ENCODE results near the gene ACKR4. TPM values are rescaled to one million over a fixed set of nuclear protein-coding genes. Genes with fewer than 3 reads are reported as not detected.
A peak's percentile ranks its signal among the peaks of the same experiment; 100 is the strongest.

The ACKR4 gene
- total RNA-seq = 1 to 10 TPM in 1 of 4 donors, under 1 TPM in 3; 0.42 to 2.2 (median 0.84) TPM

DNA sequence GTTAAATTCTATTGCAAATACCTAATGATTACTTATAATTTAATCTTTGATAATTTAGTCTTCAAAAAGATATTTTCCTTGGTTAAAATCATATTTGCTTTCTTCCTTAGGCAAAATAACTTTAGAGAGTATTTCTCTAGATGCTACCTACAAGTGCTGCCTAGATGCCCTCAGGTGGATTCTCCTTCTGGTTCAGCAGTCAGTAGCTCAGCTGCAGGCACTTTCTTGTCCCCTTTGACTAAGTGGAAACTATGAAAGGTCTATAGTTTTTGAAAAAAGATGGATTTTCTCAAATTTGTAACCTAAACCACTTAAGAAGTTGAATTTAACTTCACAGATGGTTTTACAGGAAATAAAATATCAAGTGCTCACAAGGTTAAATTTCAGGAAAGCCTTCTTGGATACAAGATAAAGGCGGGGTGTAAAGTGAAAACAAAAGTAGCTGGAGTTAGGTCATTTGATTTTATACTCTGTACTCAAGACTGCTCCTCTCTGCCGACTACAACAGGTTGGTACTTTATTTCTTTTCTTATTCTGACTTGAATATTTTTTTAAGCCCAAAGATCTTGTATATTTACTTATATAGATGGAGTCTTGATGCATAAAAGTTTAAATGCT lies at the start of gene ACKR4:
ACKR4 (plus strand) TSS at position 455 of the 618 bp plus-strand sequence. CDS start 3,128 bp downstream, outside the sequence.
- Histone ChIP-seq H3K9me3 (no peaks in the 10 kb centered on the region), H3K36me3 (peaks cover 0 to 27% (median 14%) of the 10 kb centered on the region in 4 donors), H3K4me1 (peaks cover 0 to 12% (median 0%) of the 10 kb centered on the region in 4 donors), H3K4me3 (peak within 1 kb of the TSS; percentile 6 to 19 (median 12)), H3K27ac (replicated peaks in 1 of 4) (no peak within 1 kb of the TSS), H3K27me3 (no peaks in the 10 kb centered on the region)
- 49% methylated on average over 2 of the region's 2 CpGs for WGBS
- TF ChIP-seq EP300 (IDR thresholded peaks at IDR 0.05) = no peak
- no peak for TF ChIP-seq POLR2A (IDR thresholded peaks at IDR 0.05; ENCODE audit: low read depth)
- no peak for TF ChIP-seq POLR2AphosphoS5 (IDR thresholded peaks at IDR 0.05)
- TF ChIP-seq, protein P1, sequence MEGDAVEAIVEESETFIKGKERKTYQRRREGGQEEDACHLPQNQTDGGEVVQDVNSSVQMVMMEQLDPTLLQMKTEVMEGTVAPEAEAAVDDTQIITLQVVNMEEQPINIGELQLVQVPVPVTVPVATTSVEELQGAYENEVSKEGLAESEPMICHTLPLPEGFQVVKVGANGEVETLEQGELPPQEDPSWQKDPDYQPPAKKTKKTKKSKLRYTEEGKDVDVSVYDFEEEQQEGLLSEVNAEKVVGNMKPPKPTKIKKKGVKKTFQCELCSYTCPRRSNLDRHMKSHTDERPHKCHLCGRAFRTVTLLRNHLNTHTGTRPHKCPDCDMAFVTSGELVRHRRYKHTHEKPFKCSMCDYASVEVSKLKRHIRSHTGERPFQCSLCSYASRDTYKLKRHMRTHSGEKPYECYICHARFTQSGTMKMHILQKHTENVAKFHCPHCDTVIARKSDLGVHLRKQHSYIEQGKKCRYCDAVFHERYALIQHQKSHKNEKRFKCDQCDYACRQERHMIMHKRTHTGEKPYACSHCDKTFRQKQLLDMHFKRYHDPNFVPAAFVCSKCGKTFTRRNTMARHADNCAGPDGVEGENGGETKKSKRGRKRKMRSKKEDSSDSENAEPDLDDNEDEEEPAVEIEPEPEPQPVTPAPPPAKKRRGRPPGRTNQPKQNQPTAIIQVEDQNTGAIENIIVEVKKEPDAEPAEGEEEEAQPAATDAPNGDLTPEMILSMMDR (IDR thresholded peaks at IDR 0.05) = no peak
- DNase-seq (ENCODE audit: extremely low spot score) = no peak
- intact Hi-C loops (cut with DNase I) = no loop called here

DNA sequence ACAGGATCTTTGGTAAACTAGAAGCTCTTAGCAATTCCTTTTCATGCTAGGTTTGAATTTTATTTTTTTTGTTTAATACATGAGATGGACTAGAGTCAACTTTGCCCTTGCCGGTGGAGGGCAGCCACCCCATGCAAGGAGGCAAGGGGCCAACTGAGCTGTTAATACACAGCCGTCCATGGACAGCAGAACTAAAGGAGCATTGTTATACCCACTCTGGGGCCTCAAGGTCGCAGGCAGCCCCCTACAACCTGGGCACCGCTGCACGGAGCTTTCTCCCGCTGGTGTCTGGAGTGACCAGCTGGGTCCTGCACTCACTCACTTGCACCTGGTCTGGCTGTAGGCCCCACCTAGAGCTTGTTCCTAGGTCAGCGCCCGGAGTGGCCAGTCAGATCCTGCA lies 47.9 kb upstream of the ACKR4 start:
- Histone ChIP-seq H3K4me3 (no peak overlapping the region), H3K36me3 (no peaks in the 10 kb centered on the region), H3K27me3 (no peaks in the 10 kb centered on the region), H3K27ac (replicated peaks in 1 of 4) (no peak overlapping the region), H3K4me1 (peaks cover 6 to 14% (median 12%) of the 10 kb centered on the region in 4 donors), H3K9me3 (no peaks in the 10 kb centered on the region)
- intact Hi-C loops (cut with DNase I) = no loop called here
- 80% methylated on average over 4 of the region's 8 CpGs for WGBS
- TF ChIP-seq POLR2AphosphoS5 (IDR thresholded peaks at IDR 0.05) (no peak), POLR2A (IDR thresholded peaks at IDR 0.05; ENCODE audit: low read depth) (no peak), EP300 (IDR thresholded peaks at IDR 0.05) (no peak)
- TF ChIP-seq, protein P1 (IDR thresholded peaks at IDR 0.05) = no peak
- DNase-seq (ENCODE audit: extremely low spot score) = no peak

DNA sequence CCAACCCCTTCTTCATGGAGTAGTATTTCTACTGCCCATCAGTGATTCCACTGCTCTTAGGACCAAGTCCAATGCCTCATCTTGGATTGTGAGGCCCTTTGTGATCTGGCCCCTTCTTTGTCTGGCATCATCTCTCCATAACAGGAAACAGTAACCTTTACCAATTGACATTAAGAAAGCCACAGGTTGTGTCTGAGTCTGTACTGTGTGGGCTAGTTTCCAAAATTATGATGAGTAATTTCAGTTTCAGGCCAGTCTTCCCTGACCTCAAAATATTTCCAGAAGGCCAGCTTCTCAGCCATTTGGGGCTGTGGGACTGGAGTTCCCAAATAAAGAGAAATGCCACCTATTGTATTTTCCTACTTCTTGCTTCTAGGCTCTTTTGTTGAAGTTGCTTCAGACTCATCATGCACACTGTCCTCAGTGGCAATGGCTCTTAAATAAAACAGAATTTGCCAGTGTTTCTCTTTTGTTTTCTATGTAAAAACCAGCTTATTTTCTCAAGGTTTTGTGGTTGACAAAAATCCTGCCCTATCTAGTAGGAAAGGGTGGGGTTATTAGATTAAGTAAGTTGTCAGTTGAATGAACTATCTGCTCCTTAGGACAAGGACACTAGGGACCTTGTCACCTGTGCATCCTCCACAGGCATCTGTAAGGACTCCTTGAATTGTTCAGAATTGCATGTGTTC lies 47.0 kb upstream of the ACKR4 start:
- no peak for DNase-seq (ENCODE audit: extremely low spot score)
- H3K27ac ChIP-seq (replicated peaks in 1 of 4) = no peak overlapping the region

GRCh38 chr3:132550579-132551305 lies 46.3 kb upstream of the ACKR4 start:
- Histone ChIP-seq H3K27me3 (no peaks in the 10 kb centered on the region), H3K27ac (replicated peaks in 1 of 4) (no peak overlapping the region), H3K9me3 (no peaks in the 10 kb centered on the region), H3K36me3 (no peaks in the 10 kb centered on the region), H3K4me1 (peaks cover 6 to 14% (median 12%) of the 10 kb centered on the region in 4 donors), H3K4me3 (no peak overlapping the region)
- WGBS = 80% methylated on average over 3 of the region's 3 CpGs
- TF ChIP-seq POLR2AphosphoS5 (IDR thresholded peaks at IDR 0.05) (no peak), EP300 (IDR thresholded peaks at IDR 0.05) (no peak), POLR2A (IDR thresholded peaks at IDR 0.05; ENCODE audit: low read depth) (no peak)
- TF ChIP-seq, protein P1 (IDR thresholded peaks at IDR 0.05) = no peak
- no peak for DNase-seq (ENCODE audit: extremely low spot score)
- intact Hi-C loops (cut with DNase I) = no loop called here

More for the DNA sequence above, 47.0 kb upstream of the ACKR4 start:
- H3K9me3 ChIP-seq = no peaks in the 10 kb centered on the region
- H3K4me1 ChIP-seq = peaks cover 6 to 14% (median 12%) of the 10 kb centered on the region in 4 donors
- H3K4me3 ChIP-seq = no peak overlapping the region
- intact Hi-C loops (cut with DNase I) = no loop called here
- no peaks in the 10 kb centered on the region for H3K36me3 ChIP-seq
- H3K27me3 ChIP-seq = no peaks in the 10 kb centered on the region
- TF ChIP-seq POLR2AphosphoS5 (IDR thresholded peaks at IDR 0.05) (no peak), EP300 (IDR thresholded peaks at IDR 0.05) (no peak), POLR2A (IDR thresholded peaks at IDR 0.05; ENCODE audit: low read depth) (no peak)
- TF ChIP-seq, protein P1 (IDR thresholded peaks at IDR 0.05) = no peak
